ENCODE data around the gene DDRGK1. TPM values are rescaled to one million over a fixed set of nuclear protein-coding genes. Genes with fewer than 3 reads are reported as not detected.

The DDRGK1 gene
- polyA plus RNA-seq, 1 donor from 2014 or later = 67.6 TPM

- Histone ChIP-seq H4K20me1 (ENCODE audit: insufficient read depth) (no peaks in the 10 kb centered on the region), H3K27ac (ENCODE audit: low read length) (no peak overlapping the region), H3K9me3 (ENCODE audit: low read length) (no peaks in the 10 kb centered on the region), H3F3A (ENCODE audit: insufficient read depth, low read length, poor library complexity, severe bottlenecking) (no peaks in the 10 kb centered on the region), H3K79me2 (replicated peaks; ENCODE audit: insufficient read depth, low read length) (no peaks in the 10 kb centered on the region), H2AFZ (ENCODE audit: low read depth, low read length) (no peak overlapping the region), H3K36me3 (ENCODE audit: insufficient read depth, low read length) (no peaks in the 10 kb centered on the region), H3K9me2 (ENCODE audit: insufficient read depth, low read length) (no peaks in the 10 kb centered on the region), H3K27me3 (ENCODE audit: insufficient read depth, low read depth, low read length) (no peaks in the 10 kb centered on the region), H3K4me2 (ENCODE audit: low read length) (no peak overlapping the region), H3K4me3 (ENCODE audit: low read length) (no peak overlapping the region), H3K9ac (ENCODE audit: low read length) (no peak overlapping the region)
- TF ChIP-seq EP300 (conservative IDR thresholded peaks at IDR 0.05; ENCODE audit: poor library complexity, severe bottlenecking) = no peak
Measured at GRCh38 chr20:3227936-3228749, 23.7 kb upstream of the DDRGK1 start.

DNA sequence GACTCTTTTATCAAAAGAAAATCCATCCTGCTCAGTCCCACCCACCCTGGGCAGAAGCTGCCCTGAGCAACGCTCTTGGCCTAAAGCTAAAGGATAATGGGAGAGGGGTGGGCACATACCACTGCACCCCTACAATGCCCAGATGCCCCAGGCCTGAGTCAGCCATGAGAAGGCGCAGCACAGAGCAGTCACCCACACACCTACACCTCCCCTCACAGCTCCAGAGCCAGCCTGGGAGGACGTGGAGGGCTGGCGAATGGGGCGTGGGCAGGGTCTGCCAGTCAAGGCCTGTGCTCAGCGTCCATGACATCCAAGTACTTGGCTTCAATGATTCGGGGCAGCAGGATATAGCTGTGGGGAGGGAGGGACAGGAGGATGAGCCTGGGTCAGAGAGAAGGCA, 23.0 kb upstream of the DDRGK1 start:
- Histone ChIP-seq H3K9me3 (ENCODE audit: low read length) (no peaks in the 10 kb centered on the region), H3K27me3 (ENCODE audit: insufficient read depth, low read depth, low read length) (no peaks in the 10 kb centered on the region), H3K4me2 (ENCODE audit: low read length) (no peak overlapping the region), H3K4me3 (ENCODE audit: low read length) (no peak overlapping the region), H4K20me1 (ENCODE audit: insufficient read depth) (no peaks in the 10 kb centered on the region), H2AFZ (ENCODE audit: low read depth, low read length) (no peak overlapping the region), H3K27ac (ENCODE audit: low read length) (no peak overlapping the region), H3F3A (ENCODE audit: insufficient read depth, low read length, poor library complexity, severe bottlenecking) (no peaks in the 10 kb centered on the region), H3K9me2 (ENCODE audit: insufficient read depth, low read length) (no peaks in the 10 kb centered on the region), H3K79me2 (replicated peaks; ENCODE audit: insufficient read depth, low read length) (no peaks in the 10 kb centered on the region), H3K9ac (ENCODE audit: low read length) (no peak overlapping the region), H3K36me3 (ENCODE audit: insufficient read depth, low read length) (no peaks in the 10 kb centered on the region)
- TF ChIP-seq SMC3 (conservative IDR thresholded peaks at IDR 0.05; ENCODE audit: poor library complexity) (no peak), EP300 (conservative IDR thresholded peaks at IDR 0.05; ENCODE audit: poor library complexity, severe bottlenecking) (no peak), MXI1 (conservative IDR thresholded peaks at IDR 0.05; ENCODE audit: poor library complexity, severe bottlenecking) (no peak), TAF1 (IDR thresholded peaks at IDR 0.05; ENCODE audit: low read depth) (no peak), EZH2 (IDR thresholded peaks at IDR 0.05; ENCODE audit: borderline replicate concordance, insufficient read depth, low read length, poor library complexity, severe bottlenecking) (no peak), RAD21 (conservative IDR thresholded peaks at IDR 0.05) (no peak), POLR2AphosphoS5 (IDR thresholded peaks at IDR 0.05) (no peak)
- TF ChIP-seq, protein P1, sequence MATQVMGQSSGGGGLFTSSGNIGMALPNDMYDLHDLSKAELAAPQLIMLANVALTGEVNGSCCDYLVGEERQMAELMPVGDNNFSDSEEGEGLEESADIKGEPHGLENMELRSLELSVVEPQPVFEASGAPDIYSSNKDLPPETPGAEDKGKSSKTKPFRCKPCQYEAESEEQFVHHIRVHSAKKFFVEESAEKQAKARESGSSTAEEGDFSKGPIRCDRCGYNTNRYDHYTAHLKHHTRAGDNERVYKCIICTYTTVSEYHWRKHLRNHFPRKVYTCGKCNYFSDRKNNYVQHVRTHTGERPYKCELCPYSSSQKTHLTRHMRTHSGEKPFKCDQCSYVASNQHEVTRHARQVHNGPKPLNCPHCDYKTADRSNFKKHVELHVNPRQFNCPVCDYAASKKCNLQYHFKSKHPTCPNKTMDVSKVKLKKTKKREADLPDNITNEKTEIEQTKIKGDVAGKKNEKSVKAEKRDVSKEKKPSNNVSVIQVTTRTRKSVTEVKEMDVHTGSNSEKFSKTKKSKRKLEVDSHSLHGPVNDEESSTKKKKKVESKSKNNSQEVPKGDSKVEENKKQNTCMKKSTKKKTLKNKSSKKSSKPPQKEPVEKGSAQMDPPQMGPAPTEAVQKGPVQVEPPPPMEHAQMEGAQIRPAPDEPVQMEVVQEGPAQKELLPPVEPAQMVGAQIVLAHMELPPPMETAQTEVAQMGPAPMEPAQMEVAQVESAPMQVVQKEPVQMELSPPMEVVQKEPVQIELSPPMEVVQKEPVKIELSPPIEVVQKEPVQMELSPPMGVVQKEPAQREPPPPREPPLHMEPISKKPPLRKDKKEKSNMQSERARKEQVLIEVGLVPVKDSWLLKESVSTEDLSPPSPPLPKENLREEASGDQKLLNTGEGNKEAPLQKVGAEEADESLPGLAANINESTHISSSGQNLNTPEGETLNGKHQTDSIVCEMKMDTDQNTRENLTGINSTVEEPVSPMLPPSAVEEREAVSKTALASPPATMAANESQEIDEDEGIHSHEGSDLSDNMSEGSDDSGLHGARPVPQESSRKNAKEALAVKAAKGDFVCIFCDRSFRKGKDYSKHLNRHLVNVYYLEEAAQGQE (IDR thresholded peaks at IDR 0.05; ENCODE audit: borderline replicate concordance) = no peak
- TF ChIP-seq, protein P2, sequence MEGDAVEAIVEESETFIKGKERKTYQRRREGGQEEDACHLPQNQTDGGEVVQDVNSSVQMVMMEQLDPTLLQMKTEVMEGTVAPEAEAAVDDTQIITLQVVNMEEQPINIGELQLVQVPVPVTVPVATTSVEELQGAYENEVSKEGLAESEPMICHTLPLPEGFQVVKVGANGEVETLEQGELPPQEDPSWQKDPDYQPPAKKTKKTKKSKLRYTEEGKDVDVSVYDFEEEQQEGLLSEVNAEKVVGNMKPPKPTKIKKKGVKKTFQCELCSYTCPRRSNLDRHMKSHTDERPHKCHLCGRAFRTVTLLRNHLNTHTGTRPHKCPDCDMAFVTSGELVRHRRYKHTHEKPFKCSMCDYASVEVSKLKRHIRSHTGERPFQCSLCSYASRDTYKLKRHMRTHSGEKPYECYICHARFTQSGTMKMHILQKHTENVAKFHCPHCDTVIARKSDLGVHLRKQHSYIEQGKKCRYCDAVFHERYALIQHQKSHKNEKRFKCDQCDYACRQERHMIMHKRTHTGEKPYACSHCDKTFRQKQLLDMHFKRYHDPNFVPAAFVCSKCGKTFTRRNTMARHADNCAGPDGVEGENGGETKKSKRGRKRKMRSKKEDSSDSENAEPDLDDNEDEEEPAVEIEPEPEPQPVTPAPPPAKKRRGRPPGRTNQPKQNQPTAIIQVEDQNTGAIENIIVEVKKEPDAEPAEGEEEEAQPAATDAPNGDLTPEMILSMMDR (IDR thresholded peaks at IDR 0.05; ENCODE audit: poor library complexity, severe bottlenecking) = no peak
